HG03060 (cell line): ENCODE data around the gene MGAM2.

Source experiments
- ATAC-seq: cut with Tn5 transposase; IDR thresholded peaks from one replicate; pipeline ENCODE4 v1.9.1; 2021; ENCODE audit warnings: low read depth, moderate number of reproducible peaks; ENCODE audit not compliant: unreplicated experiment

Gene MGAM2

DNA sequence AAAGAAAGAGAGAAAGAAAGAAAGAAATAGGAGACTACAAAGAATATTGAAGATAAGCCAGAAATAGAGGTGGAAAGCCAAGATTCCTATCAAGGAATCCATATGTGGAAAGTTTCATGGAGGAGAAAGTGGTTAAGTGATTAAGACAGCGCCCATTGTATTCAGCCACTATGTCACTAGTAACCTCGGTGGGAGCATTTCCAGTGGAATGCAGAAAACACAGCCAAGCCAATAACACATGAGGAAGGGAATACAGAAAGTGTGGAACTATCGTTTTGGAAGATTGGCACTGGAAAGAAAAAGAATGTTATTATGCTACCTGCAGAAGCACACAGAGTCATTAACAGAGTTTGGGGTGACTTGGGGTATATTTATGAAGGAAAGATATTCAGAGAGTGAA, 2.7 kb downstream of the MGAM2 start:
- ATAC-seq, result no peak

DNA sequence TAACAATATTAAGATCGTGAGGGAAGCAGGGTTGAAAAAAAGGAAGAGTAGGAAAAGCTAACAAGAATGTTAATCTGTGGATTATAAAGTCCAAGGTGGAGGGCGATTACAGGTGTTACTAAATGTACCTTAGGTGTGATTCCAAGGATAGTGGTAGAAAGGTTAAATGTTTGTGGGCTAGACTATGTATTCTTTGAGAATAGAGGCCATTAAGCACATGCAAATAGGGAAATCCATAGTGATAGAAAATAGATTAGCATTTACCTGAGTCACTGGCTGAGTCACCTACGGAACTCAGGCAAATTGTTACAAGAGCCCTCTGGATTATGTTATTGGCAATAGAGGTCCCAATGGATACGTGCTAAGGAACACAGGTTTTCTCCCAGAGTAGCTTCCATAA, 9.0 kb downstream of the MGAM2 start:
- ATAC-seq, result no peak

DNA sequence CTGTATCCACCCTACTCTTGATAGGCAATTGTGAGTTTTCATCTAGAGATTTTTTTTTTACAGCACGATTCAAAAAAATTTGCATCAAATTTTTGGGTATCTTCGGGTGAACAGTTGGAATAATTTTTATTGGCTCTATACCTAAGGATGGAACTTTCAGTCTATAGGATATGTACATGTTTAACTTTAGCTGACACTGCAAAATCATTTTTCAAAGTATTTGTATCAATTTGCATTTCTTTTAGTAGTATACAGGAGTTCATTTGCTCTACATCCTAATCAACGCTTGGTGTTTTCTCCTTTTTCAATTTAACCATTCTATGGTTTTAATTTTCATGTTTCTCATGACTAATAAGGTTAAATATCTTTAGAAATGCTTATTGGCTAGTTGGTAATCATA, 11.7 kb downstream of the MGAM2 start:
- no peak for ATAC-seq

DNA sequence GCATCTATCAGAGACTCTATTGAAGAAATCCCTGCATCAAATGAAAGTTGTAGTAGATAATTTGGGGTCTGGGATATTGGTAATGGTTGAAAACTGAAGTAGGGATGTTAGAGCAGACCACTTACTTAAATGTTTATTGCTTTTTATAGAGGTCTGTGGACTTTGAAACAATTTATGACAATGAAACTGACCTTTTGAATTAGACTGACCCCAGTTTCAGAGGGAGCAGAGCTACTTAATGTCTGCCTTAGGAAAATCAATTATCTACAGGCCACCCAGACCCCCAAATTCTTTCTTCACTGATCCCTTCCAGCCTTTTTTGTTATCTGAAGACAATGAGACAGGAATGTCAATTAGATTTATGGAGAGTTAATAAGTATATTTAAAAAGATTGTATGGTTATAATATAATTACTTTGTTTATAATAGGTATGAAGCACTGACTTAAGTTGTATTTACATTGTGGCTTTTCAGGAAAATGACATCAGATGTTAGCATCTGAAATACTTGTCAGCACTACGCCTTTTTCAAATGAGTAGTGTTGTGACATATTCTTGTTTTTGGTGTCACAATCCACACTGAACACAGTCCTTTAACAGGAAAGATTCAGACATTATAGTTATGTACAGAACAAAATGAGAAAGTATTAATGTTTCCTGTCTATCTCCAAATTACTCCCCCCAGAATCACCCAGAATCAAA, 13.9 kb downstream of the MGAM2 start:
- no peak for ATAC-seq

DNA sequence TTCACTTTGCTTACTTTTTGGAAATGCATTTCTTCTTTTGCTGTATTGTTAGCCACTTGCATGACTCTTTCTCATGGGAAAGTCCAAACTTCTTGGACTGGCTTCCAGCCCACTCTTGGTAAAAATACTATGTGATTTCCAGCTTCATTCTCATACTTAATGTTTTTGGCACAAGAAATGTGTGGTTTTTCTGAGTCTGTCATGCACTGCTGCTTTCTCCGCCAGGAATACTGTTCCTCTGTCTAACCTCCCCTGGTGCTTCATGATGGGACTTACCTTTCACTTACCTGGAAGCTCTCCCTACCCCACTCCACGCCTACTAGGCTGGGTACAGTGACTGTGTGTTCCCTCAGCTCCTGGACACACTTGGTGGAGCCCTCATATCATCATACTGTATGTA, 18.7 kb downstream of the MGAM2 start:
- ATAC-seq, result no peak

DNA sequence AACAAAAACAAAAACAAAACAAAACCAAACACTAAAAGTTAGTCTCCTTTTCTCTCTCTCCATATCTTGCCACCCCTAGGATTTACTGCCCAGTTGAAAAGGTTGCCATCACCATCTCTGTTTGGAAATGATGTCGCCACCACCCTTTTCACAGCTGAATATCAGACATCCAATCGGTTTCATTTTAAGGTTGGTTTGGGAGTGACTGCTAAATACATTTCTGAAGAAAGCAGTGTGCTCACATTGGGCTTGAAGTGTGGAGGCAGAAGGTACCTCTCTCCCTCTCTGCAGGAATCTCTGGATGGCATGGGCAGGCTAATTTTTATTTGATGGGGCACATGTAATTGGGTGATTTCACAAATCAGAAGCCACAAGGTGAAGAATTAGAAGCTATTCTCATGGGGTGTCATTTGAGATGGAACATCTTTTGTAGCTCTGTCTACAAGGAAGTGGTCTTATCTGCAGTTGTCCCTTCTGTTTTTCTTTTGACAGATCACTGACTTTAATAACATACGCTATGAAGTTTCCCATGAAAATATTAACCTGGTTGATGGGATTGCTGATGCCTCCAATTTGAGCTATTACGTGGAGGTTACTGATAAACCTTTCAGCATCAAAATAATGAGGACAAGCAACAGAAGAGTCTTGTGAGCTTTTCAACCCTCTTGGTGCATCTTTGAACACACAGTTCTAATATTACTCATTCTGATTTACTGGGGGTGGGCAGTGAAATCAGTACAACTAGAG, 20.1 kb downstream of the MGAM2 start:
- no peak for ATAC-seq

DNA sequence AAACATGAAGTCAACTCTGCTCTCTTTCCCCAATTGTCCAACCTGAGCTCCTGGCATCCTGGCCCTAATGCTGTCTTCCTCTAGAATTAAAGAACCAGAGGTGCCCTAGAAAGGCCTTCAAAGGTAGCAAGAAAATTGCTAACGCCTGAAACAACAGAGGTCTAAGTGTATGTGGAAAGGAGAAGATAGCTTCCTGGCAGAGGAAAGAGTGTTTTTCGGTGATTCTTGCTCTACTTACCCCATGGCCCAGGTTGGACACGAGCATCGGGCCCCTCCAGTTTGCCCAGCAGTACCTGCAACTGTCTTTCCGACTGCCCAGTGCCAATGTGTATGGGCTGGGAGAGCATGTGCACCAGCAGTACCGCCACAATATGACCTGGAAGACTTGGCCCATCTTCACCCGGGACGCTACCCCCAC, 22.2 kb downstream of the MGAM2 start:
- no peak for ATAC-seq

DNA sequence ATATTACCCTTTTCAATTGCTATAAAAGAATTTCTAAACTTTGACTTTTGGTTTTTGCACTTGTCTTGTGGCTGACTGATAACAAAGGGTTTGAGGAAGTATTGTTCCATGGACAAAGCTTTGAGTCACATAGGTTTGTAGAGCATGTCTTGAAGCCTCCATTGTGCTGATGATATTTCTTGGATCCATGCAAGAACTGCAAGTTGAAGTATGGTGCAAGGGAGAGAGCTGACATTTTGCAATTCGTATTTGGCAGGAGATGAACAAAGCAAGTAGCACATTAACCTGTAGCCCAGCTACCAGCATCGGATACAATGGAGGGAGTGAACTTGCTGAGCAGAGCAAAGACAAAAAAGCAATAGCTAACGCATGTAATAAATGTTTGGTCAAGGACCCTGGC, 23.4 kb downstream of the MGAM2 start:
- no peak for ATAC-seq

DNA sequence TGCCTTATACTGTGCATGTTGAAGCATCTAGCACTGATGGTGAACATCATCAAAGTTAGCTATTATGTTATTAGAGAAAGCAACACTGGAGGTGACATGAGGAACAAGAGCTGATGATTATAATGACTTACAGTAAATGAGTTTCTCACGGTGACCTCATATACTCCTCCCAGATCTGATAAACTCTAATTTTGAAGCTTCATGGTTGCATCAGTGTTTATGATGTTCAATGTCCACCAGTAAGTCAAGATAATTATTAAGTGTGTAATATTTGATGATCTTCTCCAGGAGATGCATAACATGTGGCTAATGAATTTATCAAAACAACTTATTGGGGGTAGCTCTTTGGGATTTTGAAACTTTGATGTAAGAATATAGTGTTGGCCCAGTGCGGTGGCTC, 27.5 kb downstream of the MGAM2 start:
- no peak for ATAC-seq

DNA sequence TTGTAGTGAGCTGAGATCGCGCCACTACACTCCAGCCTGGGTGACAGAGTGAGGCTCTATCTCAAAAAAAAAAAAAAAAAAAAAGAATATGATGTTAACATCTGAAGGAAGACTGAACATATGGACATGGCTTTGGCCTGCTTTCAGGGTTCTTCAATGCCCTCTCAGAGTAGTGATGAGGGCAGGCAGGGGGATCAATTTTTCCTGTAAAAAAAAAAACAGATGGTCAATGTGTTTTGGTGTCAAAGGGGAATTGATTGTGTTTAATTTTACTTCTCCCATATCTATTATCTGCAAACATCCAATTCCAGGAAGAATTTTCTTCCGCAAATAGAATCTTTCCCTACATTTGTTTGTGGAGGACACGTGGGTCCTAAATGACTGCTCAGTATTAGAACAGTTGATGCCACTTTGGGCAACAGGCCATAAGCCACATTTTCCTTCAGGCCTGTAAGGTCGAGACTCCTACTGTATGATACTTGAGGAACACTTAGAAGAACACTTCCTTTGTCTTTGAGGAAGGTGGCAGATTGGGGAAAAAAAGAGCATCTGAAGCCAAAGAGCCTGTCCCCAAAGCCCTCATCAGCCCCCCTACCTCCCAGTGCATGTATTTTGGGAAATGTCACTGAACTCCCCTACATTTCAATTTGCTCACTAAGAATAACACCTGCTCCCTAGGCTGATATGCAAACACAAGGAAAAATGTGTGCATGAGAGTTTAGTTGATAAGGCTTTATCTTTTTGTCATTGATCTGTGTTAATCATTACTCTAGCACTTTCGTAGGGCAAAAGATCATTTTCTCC, 28.3 kb downstream of the MGAM2 start:
- no peak for ATAC-seq

DNA sequence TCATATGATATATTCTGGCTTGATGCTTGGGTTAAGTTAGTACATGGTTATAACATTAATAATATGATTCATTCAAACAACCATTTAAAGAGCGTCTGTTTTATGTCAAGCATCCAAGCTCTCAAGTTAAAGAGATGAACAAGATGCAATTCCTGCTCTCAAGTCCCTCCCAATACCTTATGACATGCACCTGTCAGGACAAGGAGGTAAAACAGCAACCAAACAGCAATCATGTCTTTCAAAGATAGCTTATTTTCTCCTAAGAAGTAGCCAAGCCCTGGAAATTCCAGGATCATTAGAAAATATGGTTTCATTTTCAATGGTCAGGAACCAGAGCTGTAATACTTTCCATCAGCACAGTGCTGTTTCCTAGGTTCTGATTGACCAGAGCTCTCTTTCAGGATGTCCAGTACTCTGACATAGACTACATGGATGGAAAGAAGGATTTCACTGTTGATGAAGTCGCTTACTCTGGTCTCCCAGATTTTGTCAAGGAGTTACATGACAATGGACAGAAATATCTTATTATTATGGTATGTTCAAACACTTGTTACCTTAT, 29.0 kb downstream of the MGAM2 start:
- no peak for ATAC-seq

DNA sequence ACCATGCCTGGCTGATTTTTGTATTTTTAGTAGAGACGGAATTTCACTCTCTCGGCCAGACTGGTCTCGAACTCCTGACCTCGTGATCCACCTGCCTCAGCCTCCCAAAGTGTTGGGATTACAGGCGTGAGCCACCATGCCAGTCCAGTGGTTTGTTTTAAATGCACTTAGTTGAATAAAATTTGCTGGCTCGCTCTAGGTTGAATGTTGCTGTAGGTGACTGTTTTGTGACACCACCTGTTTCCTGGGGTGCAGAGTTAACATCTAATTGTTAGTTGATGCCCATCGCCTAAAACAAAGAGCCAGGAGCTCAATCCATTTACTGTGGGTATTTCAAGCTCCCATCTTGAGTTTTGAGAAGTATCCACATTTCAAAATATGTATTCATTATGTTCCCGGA, 31.2 kb downstream of the MGAM2 start:
- ATAC-seq, result no peak

DNA sequence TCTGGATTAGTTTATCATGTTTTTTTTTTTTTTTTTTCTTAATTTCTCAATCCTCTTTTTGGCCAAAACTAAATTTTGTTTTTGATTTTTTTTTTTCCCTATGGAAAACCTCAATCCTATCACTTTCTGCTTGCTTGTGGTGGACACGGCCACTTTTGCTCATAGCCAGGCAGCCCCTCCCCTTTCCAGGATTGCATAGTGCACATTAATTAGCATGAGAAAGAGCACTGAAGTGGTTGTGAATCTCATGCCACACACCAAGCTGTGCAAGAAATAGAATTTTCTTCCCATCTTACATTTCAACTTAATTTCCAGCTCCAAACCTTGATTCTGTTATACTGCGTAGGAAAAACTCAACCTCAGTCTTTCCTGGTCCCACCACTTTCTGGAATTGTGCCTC, 34.6 kb downstream of the MGAM2 start:
- no peak for ATAC-seq

DNA sequence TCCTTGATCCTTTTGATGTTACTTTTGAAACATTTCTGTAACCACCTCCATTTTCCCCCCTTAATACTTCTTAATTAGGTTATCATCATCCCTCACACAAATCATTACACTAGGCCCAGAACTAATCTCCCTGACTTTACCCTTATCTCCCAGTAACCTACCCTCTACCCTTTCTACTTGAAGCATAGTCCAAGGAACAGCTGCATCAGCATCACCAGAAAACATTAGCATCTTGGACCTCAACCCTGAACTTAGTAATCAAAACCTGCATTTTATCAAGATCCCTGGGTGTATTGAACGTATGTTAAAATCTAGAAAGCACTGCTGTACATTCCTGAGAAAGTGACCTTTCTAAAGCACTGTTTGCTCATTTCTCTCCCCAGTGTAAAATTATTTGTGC, 38.8 kb downstream of the MGAM2 start:
- ATAC-seq, result no peak

DNA sequence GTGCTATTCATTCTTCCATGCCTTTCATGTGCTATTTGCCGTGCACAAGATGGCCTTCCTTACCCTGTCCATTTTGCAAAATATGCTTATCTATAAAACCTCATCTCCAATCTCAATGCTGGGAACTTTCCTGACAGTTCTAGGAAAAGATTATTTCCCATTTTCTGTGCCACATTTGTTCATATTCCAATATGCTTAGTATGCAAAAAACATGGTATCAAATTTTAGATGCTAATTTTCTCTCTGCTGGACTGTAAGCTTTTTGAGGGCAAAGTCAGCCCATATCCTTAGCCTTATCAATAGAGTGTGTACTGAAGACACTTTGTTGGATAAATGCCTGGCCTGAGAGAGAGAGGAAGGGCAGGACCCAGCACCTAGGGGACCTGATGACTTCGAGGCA, 39.4 kb downstream of the MGAM2 start:
- ATAC-seq, result no peak

DNA sequence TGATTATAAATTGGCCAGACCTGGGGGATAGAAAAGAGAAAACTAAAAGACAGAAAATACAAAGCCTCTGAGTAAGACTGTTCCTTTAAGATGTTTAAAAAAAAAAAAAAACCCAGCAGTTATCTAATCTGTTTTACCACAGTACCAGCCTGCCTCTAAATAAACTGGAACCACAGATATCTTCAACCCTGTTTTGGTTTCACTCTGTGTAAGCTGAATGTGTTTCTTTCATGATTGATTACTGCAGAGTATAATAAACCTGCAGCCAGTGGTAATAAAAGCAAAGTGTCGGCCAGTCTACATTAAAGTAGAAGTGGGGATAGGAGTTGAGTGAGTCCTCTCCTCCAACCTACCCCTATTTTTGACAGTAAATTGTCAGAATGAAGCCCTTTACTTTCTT, 40.6 kb downstream of the MGAM2 start:
- ATAC-seq, result peak; percentile 88

DNA sequence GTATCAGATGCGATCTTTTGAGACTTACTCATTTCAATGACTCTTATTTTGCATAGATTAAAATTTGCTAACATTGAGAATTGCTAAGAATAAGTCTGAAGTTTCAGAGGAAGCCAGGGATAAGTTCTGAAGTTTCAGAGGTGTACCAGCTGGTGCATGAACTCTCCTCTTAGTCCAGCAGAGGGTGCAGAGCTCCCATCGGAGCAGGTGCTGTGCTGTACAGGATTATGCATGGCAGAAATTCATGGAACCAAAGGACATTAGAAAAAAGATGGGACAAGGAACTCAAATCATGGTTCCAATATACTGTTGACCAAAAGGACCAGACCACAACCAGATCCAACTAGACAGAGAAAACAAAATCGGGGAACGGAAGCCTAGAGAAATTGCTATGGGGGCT, 41.9 kb downstream of the MGAM2 start:
- no peak for ATAC-seq

DNA sequence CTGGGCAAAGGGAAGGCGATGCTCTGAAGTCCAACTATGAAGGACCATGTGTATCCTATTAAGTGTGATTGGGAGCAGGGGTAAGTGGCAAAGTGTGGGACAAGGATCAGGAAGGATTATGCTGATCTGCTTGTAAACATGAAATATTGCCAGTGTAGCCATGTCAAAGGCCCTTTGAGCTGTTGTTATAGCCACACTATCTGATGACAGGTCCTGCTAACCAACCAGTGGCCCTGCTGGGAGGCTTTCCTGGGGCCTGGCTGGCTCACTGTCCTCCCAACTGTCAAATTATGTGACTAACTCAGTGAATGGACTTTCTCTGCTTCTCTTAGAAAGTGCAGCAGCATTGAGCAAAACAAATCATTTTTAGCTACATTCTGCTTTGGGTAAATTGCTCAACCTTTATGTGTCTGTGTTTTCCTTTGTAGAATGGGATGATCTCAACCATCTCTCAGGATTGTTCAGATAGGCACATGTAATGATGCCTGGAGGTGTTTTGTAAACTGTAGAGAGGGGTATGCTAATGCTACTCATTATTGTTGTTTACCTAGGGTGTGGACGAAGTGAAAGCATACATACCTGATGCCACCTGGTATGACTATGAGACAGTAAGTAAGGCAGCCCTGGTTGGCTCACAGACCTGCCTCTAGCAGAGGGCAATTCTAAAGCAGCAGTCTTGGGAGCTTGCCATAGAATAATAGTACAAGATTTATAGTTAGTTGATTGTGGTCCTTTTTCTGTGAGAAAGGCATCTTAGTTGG, 47.4 kb downstream of the MGAM2 start:
- no peak for ATAC-seq

DNA sequence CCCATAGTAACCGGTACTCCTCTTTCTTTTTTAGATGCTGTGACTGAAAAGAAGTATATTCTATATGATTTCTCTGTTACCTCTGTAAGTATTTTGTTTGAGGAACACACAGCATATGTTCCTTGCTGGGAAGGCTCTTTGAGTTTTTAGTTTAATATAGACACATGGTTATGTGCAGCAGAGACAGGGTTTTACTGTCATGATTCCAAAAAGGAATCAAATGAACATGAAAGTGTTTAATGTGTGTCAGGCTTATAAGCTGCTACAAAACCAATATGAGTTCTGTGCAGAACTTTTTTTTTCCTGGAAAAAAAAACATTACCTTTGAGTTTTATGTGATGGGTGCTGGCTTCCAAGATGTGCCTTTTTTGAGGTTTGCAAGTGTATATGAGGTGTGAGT, 50.4 kb downstream of the MGAM2 start:
- ATAC-seq, result no peak

DNA sequence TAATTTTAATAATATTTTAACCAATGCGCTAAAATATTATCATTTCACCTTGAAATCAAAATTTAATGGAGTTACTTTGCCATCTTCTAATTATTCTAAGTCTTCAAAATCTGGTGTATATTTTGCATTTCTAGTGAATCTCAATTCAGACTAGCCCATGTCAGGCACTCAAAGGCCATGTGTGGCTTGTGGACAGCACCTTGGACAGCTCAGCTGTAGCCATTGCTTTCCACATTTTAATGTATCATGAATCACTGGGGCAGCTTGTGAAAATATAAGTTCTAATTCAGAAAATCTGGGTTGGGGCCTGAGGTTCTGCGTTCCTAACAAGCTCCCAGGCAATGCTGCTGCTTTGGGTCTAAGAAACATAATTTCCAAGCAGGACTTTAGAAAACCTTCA, 57.2 kb downstream of the MGAM2 start:
- no peak for ATAC-seq

DNA sequence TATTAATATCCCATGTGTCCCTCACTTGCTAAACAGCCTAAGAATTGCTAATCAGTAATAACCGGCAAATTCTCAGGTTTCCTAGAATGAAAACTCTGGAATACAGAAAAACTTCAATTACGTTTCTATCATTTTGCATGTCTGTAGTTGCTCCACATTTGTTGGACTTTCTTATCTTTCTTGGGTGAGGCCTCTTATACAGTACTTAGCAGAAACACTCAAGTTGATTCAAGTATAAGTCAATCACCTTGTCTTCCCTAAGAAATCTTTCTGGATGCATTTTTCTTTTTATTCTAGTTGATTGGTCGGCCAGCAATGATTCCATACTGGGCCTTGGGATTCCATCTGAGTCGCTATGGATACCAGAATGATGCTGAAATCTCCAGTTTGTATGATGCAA, 61.4 kb downstream of the MGAM2 start:
- no peak for ATAC-seq
